Raji (cell line): ENCODE results near the gene BICDL1.

Source experiments
- POLR2A ChIP-seq: IDR thresholded peaks from 2 replicates; pipeline ENCODE4 v1.6.1; 2011; ENCODE audit warnings: low read depth, low read length, control low read depth; ENCODE audit not compliant: insufficient read depth

BICDL1 gene

DNA sequence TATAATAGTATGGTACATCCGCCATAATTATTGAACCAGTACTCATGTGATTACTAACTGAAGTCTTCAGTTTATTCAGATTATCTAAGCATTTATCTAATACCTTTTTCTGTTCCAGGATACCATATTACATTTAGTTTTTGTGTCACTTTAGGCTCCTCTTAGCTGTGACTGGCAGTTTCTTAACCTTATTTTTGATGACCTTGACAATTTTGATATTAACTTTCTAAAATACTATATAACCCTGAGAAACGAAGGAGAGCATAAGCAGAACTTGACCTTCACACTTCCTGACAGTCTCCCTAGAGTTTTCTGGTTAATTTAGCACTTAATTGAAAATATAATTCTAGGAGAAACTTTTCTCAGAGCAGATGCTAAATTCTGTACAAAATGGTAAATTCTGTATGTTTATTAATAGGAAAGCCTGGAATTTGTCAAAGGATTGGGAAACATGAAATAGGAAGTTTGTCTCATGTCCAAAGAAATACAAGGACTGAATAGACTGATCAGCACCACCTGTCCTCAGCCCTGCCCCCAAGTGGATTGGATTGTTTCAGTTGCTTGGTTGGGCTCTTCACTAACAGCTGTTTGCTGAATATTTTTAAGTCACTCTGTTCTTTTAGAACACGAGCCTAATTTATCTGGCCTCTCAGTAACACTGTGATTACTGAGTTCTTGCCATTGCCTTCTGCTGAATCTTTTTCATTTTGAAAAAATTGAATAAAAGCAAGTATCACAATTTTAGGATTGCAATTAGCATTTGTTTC lies 6.0 kb downstream of the BICDL1 start:
- TF ChIP-seq POLR2A = no peak

DNA sequence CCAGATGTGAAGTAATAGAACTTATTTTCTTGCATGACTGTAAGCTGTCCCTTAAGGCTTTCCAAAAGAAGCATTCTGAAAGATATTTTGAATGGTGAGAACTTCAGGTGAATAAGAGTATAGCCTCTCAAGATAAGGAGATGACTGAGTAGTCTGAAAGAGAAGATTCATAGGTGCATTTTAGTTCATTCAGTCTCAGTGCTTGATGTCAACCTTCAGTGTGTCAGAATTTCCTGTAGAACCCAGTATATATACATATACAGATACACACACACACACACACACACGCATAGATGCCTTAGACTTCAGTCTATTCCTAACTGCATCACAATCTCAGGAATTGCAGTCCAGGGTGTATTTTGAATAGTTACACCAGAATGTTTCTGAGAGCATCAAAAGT lies 7.4 kb downstream of the BICDL1 start:
- TF ChIP-seq POLR2A = no peak

DNA sequence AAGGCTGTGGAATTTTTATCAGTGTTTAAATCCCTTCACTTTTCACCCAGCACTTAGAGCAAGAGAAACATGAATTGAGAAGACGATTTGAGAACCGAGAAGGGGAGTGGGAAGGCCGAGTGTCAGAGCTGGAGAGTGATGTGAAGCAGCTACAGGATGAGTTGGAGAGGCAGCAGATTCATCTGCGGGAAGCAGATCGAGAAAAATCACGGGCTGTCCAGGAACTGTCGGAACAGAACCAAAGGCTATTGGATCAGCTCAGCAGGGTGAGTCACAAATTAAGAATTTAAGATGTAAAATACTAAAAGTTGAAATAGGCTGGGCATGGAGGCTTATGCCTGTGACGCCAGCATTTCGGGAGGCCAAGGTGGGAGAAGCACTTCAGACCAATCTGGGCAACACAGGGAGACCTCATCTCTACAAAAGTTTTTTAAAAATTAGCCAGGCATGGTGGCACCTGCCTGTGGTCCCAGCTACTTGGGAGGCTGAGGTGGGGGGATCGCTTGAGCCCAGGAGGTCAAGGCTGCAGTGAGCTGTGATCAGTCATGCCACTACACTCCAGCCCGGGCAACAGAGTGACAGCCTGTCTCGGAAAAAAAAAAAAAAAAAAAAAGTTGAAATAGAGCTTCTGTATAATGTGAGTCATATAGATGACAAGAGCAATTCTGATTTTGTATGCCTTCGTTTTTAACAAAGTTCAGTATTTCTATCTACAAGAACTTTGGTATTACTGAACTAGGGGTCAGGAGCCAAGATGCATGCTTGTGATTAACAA lies 9.6 kb downstream of the BICDL1 start:
- no peak for TF ChIP-seq POLR2A

DNA sequence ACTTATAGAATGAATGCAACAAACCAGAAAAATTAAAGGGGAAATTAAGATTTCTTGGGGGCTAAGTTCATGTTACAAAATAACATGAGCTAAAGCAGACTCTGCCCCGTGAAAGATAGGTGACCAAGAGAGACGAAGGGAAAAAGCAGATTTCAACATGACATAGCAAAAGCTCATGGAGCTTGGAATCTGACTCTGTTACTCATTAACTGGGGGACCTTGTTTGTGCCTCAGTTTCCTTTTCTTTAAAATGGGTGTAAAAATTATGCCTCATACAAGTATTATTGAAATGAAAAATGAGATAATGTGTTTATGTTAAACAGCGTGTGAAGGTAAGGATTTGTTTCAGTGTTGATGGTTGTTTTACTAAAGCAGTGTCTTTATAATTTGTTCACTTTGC lies 11.5 kb downstream of the BICDL1 start:
- no peak for TF ChIP-seq POLR2A

DNA sequence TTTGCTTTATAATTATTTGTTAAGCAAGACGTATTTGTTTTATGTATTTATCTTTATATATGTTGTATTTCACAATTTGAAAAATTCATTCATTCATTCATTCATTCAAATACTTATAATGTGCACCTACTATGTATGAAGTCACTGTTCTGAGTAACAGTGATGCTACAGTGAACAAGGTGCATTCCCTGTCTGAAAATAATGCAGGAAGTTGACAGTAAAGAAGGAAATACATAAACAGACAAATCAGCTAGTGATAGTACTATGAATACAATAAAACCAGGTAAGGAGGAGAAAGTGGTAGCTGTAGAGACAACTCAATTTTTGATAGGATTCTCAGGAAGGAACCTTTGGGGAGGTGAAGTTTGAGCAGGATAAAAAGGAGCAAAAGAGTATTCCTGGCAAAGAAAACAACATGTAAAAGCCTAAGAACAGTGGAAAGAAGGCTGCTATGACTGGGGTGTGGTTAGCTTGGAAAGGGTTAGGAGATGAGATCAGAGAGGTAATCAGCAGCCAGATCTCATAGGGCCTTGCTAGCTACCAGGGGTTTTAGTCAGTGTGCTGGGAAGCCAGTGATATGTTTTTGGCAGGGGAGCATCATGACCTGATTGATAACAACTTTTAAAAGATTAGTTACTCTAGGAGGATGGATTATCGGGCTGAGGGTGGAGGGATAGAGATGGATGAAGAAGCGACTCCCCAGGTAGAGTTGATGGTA lies 17.4 kb downstream of the BICDL1 start:
- no peak for TF ChIP-seq POLR2A

DNA sequence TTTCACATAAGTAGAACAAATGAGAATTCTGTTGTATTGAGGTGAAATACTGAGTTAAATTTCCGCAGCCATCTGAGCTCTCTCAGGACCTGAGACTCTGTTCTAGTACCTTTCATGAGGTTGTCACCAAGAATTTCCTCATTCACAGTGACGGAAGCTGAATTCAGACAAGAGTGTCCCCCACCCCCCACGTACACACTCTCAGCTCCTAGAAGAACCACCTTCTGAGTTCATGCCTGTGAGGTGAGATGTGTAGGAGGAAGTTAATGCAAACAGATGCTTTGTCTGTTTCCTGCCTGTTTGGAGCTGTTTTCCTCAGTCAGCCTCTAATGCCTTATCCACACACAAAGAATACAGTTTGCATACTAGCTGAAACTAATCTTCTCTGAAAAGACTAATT lies 18.2 kb downstream of the BICDL1 start:
- no peak for TF ChIP-seq POLR2A

DNA sequence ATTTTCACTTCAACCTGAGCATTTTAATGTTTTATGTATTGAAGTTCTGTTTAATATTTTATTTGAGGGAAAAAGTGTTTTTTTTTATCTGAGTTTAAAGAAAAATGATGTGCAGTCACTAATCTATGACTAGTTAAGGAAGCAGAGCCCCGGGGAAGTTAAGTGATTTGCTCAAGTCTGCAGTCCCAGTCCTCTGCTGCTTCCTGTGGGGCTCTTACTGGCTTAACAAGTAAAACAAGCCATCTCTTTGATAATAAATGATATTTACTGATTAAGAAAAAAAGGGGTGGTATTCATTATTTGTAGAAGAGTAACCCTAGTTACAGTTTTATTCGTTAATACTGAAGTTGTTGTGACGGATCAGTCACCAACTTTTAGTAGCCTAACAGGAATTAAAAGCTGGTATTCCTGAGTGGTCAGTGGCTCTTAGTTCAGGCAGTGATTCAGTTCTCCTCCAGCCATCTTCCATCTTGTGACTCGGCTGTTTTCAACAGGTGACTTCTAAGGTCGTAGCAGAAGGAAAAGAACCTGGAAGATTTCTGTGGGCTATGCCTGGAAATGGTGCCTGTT lies 21.7 kb downstream of the BICDL1 start:
- no peak for TF ChIP-seq POLR2A

DNA sequence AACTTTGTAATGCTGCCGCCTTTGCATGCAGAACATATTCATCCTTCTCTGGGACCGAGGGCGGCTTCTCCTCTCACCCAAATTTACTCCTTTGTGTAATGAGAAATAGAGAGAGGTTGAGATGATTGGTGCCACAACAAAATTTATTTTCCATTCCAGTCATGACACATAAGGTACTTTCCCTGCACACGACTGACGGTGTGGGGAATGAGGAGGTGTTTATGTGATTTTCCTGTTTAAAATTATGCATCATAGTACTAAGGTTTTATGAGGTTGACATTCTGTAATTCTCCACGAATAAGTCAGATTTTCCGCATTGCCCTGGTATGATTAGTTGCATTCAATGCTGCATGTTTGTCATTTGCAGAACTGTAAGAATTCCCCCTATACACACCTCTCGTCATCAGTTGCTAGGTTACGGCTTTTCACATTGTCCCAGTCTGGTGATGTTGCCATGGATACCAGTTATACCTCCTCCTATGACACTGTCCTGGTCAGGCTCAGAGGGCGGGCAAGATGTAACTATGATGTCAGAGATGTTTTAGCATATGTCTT lies 23.1 kb downstream of the BICDL1 start:
- no peak for TF ChIP-seq POLR2A

DNA sequence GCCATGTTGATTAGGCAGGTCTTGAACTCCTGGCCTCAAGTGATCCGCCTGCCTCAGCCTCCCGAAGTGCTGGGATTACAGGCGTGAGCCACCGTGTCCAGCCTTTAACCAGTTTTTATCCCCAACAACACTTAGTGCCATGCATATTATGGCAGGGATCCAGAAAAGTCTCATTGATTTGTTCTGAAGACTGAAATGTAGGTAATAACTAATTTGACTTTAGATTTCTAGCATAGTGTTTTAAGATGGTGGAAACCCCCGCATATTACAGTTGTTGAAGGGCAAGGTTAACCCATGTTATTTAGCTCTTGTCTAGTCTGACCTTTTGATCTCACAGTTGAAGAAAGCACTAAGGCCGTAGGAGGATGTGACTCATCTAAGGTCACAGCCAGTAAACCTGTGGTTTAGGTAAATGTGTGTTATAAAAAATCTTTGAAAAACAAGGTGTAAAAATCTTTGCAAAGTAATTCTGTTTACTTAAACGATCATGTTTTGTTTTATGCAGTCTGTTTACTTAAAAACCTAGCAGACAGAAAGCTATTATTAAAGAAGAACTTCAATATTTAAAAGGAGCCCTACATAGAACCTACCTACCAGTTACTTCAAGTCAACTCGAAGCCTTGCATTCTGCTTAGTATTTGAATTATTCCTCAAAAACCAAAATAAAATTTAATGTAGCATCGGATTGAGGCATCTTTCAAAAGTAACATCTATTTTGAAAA lies 24.8 kb downstream of the BICDL1 start:
- TF ChIP-seq POLR2A = no peak

DNA sequence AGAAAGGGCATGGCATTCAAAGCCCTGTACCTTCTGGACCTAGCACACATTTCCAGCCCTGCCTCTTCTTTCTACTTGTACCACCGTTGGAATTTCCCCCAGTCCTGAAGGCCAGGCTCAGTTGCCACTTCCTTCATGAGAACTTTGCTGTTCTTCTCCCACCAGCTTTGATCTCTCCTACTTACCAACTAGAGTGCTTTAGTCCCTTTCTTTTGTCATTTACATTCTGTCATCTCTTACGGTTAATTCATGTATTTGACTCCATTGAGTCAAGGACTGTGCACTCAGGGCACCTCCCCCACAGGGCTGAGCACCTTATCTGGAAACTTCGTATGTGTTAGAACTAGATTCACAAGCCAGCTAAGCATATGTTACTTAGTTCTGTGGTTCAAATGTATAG lies 26.3 kb downstream of the BICDL1 start:
- TF ChIP-seq POLR2A = no peak

DNA sequence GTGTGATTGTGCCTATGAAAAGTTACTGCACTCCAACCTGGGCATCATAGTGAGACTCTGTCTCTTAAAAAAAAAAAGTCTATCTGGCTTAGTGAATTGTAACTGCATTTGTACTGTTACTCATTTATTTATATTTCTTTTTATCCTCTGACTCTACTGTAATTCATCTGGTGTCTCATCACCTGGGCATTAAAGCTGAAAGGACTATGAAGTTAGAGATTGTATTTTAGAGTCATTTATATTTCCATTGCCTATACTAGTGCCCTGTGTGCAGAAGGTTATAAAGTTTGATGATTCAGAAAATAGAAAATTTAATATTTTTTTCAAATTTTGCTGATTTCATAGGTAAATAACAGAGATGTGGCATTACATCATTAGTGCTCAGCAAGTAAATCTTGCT lies 30.2 kb downstream of the BICDL1 start:
- TF ChIP-seq POLR2A = no peak

DNA sequence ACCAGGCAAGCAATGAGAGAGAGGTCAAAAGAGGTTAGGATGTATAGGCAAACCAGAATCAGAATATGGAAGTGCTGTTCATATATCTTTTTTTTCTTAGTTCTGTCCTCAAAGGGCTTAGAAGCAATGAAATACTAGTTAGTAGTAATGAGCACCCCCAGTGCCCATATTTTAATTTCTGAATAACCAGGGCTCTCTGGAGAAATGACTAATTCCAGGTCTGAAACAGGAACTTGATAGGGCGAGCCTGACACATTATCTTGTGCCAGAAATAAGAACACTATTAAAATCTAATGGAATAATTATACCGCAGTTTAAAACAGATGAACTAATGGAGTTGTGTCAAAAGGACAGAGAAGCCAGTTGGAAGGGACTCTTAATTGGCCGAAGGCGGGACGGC lies 30.9 kb downstream of the BICDL1 start:
- TF ChIP-seq POLR2A = no peak

DNA sequence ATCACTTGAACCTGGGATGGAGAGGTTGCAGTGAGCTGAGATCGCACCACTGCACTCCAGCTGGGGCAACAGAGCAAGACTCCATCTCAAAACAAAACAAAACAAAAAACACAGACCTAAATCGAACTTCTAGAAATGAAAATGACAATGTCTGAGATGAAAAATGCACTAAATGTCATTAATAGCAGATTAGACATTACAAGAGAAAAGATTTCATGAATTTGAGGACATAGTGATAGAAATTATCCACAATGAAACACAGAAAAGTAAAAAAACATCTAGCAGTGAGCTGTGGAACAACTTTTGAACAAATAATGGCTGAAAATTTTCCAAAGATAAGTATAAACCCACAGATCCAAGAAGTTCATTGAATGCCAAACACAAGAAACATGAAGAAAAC lies 35.2 kb downstream of the BICDL1 start:
- TF ChIP-seq POLR2A = no peak

DNA sequence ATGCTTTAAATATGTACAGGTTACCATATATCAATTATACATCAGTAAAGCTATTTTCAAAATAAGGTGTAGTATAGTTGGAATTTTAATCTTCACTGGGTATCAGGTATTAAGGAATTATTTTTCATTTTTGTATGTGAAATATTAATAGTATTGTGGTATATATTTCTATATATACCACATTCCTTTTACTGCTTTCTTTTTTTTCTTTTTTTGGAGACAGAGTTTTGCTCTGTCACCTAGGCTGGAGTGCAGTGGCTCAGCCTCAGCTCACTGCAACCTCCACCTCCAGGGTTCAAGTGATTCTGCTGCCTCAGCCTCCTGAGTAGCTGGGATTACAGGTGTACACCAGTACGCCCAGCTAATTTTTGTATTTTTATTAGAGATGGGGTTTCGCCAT lies 36.6 kb downstream of the BICDL1 start:
- TF ChIP-seq POLR2A = no peak

DNA sequence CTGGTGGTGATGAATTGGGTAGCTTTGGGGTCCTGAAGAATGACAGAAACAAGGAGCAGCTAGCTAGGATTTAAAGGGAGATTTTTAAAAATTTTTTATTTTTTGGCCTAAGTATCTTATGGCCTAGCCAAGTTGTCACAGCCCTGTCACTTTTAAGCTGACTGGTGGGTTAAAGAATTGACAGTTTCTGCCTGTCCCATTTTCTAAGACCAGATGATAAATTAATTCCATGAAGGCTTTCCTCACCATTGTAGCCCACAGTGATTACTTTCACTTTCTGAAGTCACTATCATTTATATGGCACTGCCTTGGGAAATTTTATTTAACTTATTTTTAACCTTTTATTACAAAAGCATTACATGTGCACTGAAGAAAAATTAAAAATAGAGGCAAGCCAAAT lies 43.2 kb downstream of the BICDL1 start:
- TF ChIP-seq POLR2A = no peak

DNA sequence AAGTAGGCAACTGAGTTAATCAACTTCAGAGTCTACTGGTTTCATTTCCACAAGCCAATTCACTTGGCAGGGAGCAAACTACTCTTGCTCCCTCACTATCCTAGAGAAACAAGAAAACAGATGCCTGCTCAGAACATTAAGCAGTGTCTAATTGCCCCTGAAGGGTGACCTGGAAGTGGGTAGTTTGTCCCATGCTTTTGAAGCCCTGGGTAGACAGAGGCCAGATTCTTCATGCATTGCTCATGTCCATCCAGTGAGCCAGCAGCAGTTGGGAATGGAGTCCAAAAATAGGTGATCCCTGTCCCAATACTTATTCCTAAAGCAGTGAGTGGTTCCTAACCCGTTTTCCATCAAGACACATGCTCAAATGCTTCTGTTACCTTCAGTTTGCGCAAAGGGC lies 48.8 kb downstream of the BICDL1 start:
- TF ChIP-seq POLR2A = no peak
